ENCODE measurements around the gene LIPF.

DNA sequence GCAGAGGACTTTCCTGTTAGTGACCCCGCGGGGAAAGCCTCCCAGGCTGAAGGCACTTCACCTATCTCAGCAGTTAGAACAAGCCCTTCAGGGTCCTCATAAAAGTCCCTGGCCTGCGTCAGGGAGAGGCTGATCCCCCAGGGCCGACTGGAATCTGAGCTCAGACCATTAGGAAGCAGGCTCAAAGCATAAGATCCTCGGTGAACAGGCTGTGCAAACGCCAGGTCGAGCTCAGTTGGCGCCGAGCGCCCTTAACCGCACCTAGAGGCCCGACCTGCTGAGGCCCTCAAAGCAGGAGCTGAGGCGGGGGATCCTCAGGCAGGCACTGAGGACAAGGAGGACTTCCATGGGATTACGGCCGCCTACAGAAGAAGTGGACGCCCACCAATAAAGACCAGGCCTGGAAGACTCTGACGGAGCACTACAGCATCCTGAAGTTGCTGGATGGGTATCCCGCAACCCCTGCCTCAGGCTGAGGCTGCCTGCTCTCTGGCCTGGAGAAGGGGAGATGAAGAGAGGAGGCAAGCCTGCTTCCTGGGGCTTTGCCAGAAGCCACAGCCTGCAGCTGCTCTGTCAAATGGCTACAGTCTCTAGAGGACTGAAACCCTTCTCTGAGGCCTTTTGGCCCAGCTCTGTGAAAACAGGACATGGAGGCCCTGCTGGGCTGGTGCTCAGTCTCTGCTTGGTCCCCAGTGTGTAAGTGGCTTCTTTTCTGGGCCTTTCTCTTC, 47.8 kb upstream of the LIPF start:
- TF ChIP-seq, protein P1, sequence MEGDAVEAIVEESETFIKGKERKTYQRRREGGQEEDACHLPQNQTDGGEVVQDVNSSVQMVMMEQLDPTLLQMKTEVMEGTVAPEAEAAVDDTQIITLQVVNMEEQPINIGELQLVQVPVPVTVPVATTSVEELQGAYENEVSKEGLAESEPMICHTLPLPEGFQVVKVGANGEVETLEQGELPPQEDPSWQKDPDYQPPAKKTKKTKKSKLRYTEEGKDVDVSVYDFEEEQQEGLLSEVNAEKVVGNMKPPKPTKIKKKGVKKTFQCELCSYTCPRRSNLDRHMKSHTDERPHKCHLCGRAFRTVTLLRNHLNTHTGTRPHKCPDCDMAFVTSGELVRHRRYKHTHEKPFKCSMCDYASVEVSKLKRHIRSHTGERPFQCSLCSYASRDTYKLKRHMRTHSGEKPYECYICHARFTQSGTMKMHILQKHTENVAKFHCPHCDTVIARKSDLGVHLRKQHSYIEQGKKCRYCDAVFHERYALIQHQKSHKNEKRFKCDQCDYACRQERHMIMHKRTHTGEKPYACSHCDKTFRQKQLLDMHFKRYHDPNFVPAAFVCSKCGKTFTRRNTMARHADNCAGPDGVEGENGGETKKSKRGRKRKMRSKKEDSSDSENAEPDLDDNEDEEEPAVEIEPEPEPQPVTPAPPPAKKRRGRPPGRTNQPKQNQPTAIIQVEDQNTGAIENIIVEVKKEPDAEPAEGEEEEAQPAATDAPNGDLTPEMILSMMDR (conservative IDR thresholded peaks at IDR 0.05), result no peak
- no peak for TF ChIP-seq EZH2 (IDR thresholded peaks at IDR 0.05; ENCODE audit: low read depth)

All from PC-9 (cell line).